Endothelial cell of umbilical vein (primary cell): ENCODE results near the gene PTPN9. TPM values are rescaled to one million over a fixed set of nuclear protein-coding genes. Genes with fewer than 3 reads are reported as not detected.

Experiments used
- BruUV-seq: library from RNA; stranded (reverse); fragments of 400-500 nt; replicated peaks from 2 replicates; lab custom pipeline; 2021; lab: Mats Ljungman, UMichigan
- CTCF ChIA-PET: fragments of 300-600, 350-600 bp; sonication (Branson Sonifier 250); formaldehyde crosslinking; loops from one replicate; lab custom pipeline; 2021; ENCODE audit warnings: antibody characterized with exemption, inconsistent platforms; lab: Charles Lee
- POLR2A ChIA-PET: fragments of 300-600, 350-600 bp; sonication (Branson Sonifier 250); formaldehyde crosslinking; loops from one replicate; lab custom pipeline; 2021; ENCODE audit warnings: antibody characterized with exemption, inconsistent platforms; lab: Charles Lee
- DNase-seq: peaks from one replicate; pipeline ENCODE4 v3.0.0-alpha.2; 2011; ENCODE audit warnings: low read depth, low spot score
- FAIRE-seq: peaks from 2 replicates; lab custom pipeline; 2011; peaks lifted over from hg19 to GRCh38; lab: Jason Lieb, UNC
- H2AFZ ChIP-seq: 2 replicates; pipeline ENCODE4 v1.6.0; 2012; ENCODE audit warnings: low read depth, low read length, control low read depth, inconsistent platforms
- H3K27ac ChIP-seq: 2 replicates; pipeline ENCODE4 v1.5.1; 2011; ENCODE audit warnings: low read depth, mild to moderate bottlenecking, control low read depth, low read length, moderate library complexity; ENCODE audit not compliant: insufficient read depth
- H3K27me3 ChIP-seq, 2 experiments: 2 replicates each; pipeline versions ENCODE4 v1.6.0 to v1.6.1; 2011; ENCODE audit warnings: low read length in 2 of 2, mixed read lengths in 1 of 2; ENCODE audit not compliant: control insufficient read depth in 2 of 2, insufficient read depth in 2 of 2
- H3K36me3 ChIP-seq, 2 experiments: 2 replicates in 1 of 2; 3 replicates in 1 of 2; pipeline ENCODE4 v1.5.1; 2011; ENCODE audit warnings: low read length in 2 of 2, mild to moderate bottlenecking in 1 of 2, moderate library complexity in 1 of 2; ENCODE audit not compliant: control insufficient read depth in 2 of 2, insufficient read depth in 2 of 2; ENCODE audit errors: extremely low read depth in 1 of 2
- H3K4me1 ChIP-seq: 3 replicates; pipeline ENCODE4 v1.5.1; 2011; ENCODE audit warnings: mild to moderate bottlenecking, low read length; ENCODE audit not compliant: control insufficient read depth, insufficient read depth; ENCODE audit errors: extremely low read depth
- H3K4me2 ChIP-seq: 2 replicates; pipeline ENCODE4 v1.6.1; 2011; ENCODE audit warnings: low read length, control low read depth, mixed read lengths; ENCODE audit not compliant: insufficient read depth
- H3K4me3 ChIP-seq, 3 experiments: fragments of 200-600 bp in 1 of 3; sonication (generic), shearing (Covaris generic) in 1 of 3; replicated peaks in 1 of 3; 2 replicates each; pipeline ENCODE4 v1.5.1; 2011 to 2016; ENCODE audit warnings: control low read depth in 3 of 3, low read length in 3 of 3, mild to moderate bottlenecking in 2 of 3, inconsistent platforms in 1 of 3, low read depth in 1 of 3, moderate library complexity in 1 of 3; ENCODE audit not compliant: insufficient read depth in 1 of 3
- H3K79me2 ChIP-seq: 2 replicates; pipeline ENCODE4 v1.6.0; 2012; ENCODE audit warnings: low read length, inconsistent platforms; ENCODE audit not compliant: control insufficient read depth, insufficient read depth
- H3K9ac ChIP-seq: replicated peaks from 2 replicates; pipeline ENCODE3; 2011; ENCODE audit warnings: low read length, control low read depth; ENCODE audit not compliant: insufficient read depth; ENCODE audit errors: extremely low read depth
- H3K9me1 ChIP-seq: replicated peaks from 3 replicates; pipeline ENCODE4 v1.6.0; 2011; ENCODE audit warnings: mild to moderate bottlenecking, low read length; ENCODE audit not compliant: control insufficient read depth, insufficient read depth; ENCODE audit errors: extremely low read depth
- H3K9me3 ChIP-seq: replicated peaks from 2 replicates; pipeline ENCODE4 v1.5.1; 2012; ENCODE audit warnings: low read length, inconsistent platforms; ENCODE audit not compliant: control insufficient read depth, insufficient read depth
- H4K20me1 ChIP-seq: replicated peaks from 2 replicates; pipeline ENCODE3; 2011; ENCODE audit warnings: mild to moderate bottlenecking, low read length; ENCODE audit not compliant: control insufficient read depth, insufficient read depth; ENCODE audit errors: extremely low read depth
- CTCF ChIP-seq, 2 donors: IDR thresholded peaks; 1 replicate in 1 of 2; 2 replicates in 1 of 2; pipeline ENCODE4 v1.5.1; 2011; ENCODE audit warnings: low read length in 2 of 2, mild to moderate bottlenecking in 2 of 2, moderate library complexity in 2 of 2, control low read depth in 1 of 2, inconsistent platforms in 1 of 2, low read depth in 1 of 2; ENCODE audit not compliant: insufficient read depth in 1 of 2; ENCODE audit errors: extremely low read depth in 1 of 2
- EZH2 ChIP-seq: IDR thresholded peaks from 2 replicates; pipeline ENCODE4 v1.6.1; 2012; ENCODE audit warnings: borderline replicate concordance, low read depth, mild to moderate bottlenecking, moderate library complexity, low read length, inconsistent platforms; ENCODE audit not compliant: severe bottlenecking
- FOS ChIP-seq: IDR thresholded peaks from 2 replicates; pipeline ENCODE4 v1.6.1; 2011; ENCODE audit warnings: mild to moderate bottlenecking, low read length, moderate library complexity, borderline replicate concordance; ENCODE audit not compliant: insufficient read depth
- GATA2 ChIP-seq: IDR thresholded peaks from 2 replicates; pipeline ENCODE4 v1.7.0; 2011; ENCODE audit warnings: low read depth, mild to moderate bottlenecking, moderate library complexity, mixed read lengths, low read length; ENCODE audit not compliant: insufficient read length, insufficient read depth
- MAX ChIP-seq: IDR thresholded peaks from 2 replicates; pipeline ENCODE4 v1.6.1; 2011; ENCODE audit not compliant: insufficient read depth, insufficient read length
- MYC ChIP-seq: IDR thresholded peaks from one replicate; pipeline ENCODE4 v1.6.1; 2011; ENCODE audit warnings: mild to moderate bottlenecking, low read depth, low read length
- POLR2A ChIP-seq: IDR thresholded peaks from 2 replicates; pipeline ENCODE4 v1.6.1; 2012; ENCODE audit warnings: low read depth, mild to moderate bottlenecking, control low read depth, low read length
- POLR2AphosphoS5 ChIP-seq: IDR thresholded peaks from 2 replicates; pipeline ENCODE4 v1.6.1; 2012; ENCODE audit warnings: low read depth, mild to moderate bottlenecking, control low read depth, low read length, moderate library complexity; ENCODE audit not compliant: insufficient read depth
- dilution Hi-C: fragments of 300-500 bp; cut with MboI; formaldehyde crosslinking; loops from one replicate; pipeline ENCODE4 v1.15.0; 2019; ENCODE audit warnings: low sequenced_read_pairs; ENCODE audit not compliant: extremely low pct_ligation_motif_present
- intact Hi-C: fragments of 100-400 bp; cut with micrococcal nuclease; formaldehyde crosslinking; loops from one replicate; pipeline ENCODE4 v1.10.0; 2022
- polyA plus RNA-seq, 4 experiments: library from polyadenylated mRNA; depleted of rRNA in 3 of 4; stranded (reverse) in 3 of 4; unstranded in 1 of 4; fragments of >200 nt; gene quantifications; 2 replicates each; pipeline versions ENCODE4 v1.2.1 to v1.2.3, GENCODE V29; 2011 to 2012; ENCODE audit warnings: missing spikeins in 1 of 4
- total RNA-seq: library from RNA; stranded (reverse); gene quantifications from 2 replicates; pipeline ENCODE4 v1.2.3, GENCODE V29; 2021

The PTPN9 gene
- total and polyA plus RNA-seq, 2 donors (not counting 3 experiments of a cell fraction or from before 2014, with no cell fraction given): 31.4 to 37.2 TPM

GRCh38 chr15:75538376-75538775, 40.7 kb downstream of the PTPN9 start:
- Histone ChIP-seq H2AFZ (no peak overlapping the region), H3K36me3 (no peaks in the 10 kb centered on the region), H3K4me3 (no peak overlapping the region), H3K79me2 (peaks cover 35% of the 10 kb centered on the region), H3K4me2 (no peak overlapping the region), H3K9me3 (no peaks in the 10 kb centered on the region), H3K27ac (no peak overlapping the region), H3K9ac (no peak overlapping the region), H3K9me1 (no peaks in the 10 kb centered on the region), H3K27me3 (no peaks in the 10 kb centered on the region), H3K4me1 (peaks cover 5% of the 10 kb centered on the region), H4K20me1 (peaks cover 3% of the 10 kb centered on the region)
- TF ChIP-seq MAX: no peak
- no peak for TF ChIP-seq POLR2AphosphoS5
- TF ChIP-seq POLR2A: no peak
- no peak for TF ChIP-seq GATA2
- no peak for TF ChIP-seq EZH2
- no peak for TF ChIP-seq MYC
- TF ChIP-seq FOS: no peak
- TF ChIP-seq CTCF (IDR thresholded peaks at IDR 0.05; ENCODE audit: extremely low read depth in 1 of 2, insufficient read depth in 1 of 2, low read depth in 1 of 2, low read length in 2 of 2): no peak
- no TSS peak for BruUV-seq
- ChIA-PET CTCF (no interaction called here), POLR2A (no interaction called here)
- dilution Hi-C loops (no loop called here), intact Hi-C loops (no loop called here)
- FAIRE-seq: no peak
- DNase-seq: no peak
